Ureter (tissue), 1 donor: ENCODE measurements around the gene RIOX2. TPM values are rescaled to one million over a fixed set of nuclear protein-coding genes. Genes with fewer than 3 reads are reported as not detected.

Experiments used
- DNase-seq: peaks from one replicate; pipeline ENCODE4 v3.0.0-alpha.2; 2020; ENCODE audit warnings: low spot score
- total RNA-seq: library from RNA; stranded (reverse); gene quantifications from one replicate; pipeline ENCODE4 v1.2.4, GENCODE V29; 2023
- donor health status: DM: yes; HTN: yes; CAD: no.

The RIOX2 gene
- total RNA-seq, 1 donor from 2014 or later: 53.6 TPM

- DNase-seq: no peak
Observed at GRCh38 chr3:97954228-97954827, 17.9 kb downstream of the RIOX2 start.

GRCh38 chr3:97952872-97953271 is 19.4 kb downstream of the RIOX2 start:
- no peak for DNase-seq

GRCh38 chr3:97952280-97952679 is 20.0 kb downstream of the RIOX2 start:
- no peak for DNase-seq

DNA sequence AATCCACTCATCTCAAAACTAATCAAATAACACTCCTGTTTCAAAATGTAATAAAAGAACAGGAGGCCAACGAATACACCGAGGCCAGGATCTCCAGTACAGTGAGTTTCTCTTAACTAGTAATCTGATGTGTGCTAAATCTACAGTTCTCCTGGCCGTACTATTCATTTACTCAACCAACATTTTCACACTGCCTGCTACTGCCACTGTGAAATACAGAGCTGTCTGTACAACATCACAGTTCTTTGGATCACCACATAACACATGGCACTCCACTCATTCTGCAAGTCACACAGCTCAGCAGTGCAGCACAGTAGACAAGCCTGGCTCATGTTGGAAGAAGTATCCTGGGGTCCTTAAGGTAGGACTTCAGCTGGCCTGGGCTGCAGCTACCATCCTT is 21.9 kb downstream of the RIOX2 start:
- DNase-seq: no peak

GRCh38 chr3:97949743-97950142 is 22.5 kb downstream of the RIOX2 start:
- no peak for DNase-seq

DNA sequence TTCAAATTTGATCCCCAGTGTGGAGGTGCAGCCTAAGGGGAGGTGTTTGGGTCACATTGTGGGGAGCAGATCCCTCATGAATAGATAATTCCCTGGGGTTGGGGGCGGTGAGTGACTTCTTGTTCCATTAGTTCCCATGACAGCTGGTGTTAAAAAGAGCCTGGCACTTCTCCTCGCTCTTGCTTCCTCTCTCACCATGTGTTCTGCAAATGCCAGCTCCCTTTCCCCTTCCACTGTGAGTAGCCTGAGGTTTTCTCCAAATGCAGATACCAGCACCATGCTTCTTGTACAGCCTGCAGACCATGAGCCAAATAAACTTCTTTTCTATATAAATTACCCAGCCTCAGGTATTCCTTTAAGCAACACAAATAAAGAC is 23.1 kb downstream of the RIOX2 start:
- DNase-seq: no peak

GRCh38 chr3:97948351-97949109 is 23.7 kb downstream of the RIOX2 start:
- no peak for DNase-seq

DNA sequence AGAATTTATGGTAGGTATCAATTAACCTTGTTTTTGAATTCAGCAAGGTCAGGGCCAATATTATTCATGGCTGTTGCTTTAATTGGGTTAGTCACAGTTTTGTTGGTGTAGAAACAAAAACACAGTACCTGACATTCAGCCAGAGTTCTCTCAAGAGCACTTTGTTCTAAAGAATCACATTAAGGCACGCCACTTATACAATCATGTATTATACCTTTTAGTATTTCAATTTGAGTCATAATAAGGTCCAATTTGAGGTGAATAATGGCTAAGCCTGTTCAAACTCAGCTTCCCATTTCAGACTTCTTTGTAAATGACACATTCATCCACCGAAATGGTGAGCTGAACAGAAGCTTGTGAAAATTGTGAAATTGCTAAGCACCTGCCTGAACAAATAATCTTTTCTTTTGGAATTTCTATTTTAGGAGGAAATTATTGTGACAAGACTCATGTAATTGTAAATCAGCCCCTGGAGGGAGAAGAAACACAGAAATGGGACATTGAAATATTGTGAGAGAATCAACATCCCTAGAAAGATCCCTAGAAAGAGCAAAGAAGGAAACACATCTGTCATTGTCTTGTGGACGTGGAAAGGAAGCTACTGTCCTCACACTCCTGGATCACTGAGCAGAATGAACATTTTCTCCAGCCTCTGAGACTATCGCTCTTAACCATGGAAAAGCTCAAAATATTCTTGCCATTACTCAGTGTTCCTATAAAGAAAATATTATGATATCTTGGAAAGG is 29.3 kb downstream of the RIOX2 start:
- DNase-seq: no peak

DNA sequence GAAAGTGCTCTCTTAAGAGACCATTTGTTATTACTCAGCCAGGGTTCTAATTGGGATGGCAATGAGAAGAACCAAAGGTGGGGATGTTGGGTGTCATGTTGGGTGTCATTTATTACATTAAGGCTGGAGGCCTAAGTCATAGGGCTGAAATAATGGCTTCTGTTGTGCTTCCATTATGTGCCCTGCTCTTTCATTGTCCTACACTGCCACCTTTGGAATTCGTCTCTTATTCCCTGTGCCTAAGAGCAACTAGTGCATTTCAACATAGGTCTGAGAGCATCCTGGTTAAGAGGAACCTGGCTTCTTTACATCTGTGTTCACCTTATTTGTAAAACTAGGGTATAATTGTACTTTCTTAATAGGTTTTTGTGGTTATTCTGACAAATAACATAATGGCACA is 32.2 kb downstream of the RIOX2 start:
- no peak for DNase-seq

DNA sequence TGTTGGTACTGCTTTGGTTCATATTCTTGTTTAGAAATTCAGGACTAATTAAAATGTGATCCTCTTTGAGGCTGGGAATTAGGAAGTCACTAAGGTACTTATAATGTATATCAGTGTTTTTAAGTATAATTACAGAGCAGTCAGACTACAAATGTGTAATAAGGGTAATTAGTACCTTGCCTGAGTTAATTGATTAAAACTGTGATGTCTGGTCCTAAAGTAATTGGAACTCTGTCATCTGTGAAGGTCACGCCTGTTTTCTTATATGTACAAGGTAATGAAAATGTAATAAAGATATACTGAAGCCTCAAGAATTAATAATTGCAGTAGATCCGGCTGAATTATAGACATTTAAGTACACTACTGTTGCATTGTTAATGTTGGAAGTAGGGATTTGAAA is 32.8 kb downstream of the RIOX2 start:
- DNase-seq: no peak

GRCh38 chr3:97938444-97938843 is 33.8 kb downstream of the RIOX2 start:
- no peak for DNase-seq

- DNase-seq: no peak
Observed at GRCh38 chr3:97937205-97937604, 35.0 kb downstream of the RIOX2 start.

GRCh38 chr3:97935842-97936241 is 36.4 kb downstream of the RIOX2 start:
- no peak for DNase-seq

DNA sequence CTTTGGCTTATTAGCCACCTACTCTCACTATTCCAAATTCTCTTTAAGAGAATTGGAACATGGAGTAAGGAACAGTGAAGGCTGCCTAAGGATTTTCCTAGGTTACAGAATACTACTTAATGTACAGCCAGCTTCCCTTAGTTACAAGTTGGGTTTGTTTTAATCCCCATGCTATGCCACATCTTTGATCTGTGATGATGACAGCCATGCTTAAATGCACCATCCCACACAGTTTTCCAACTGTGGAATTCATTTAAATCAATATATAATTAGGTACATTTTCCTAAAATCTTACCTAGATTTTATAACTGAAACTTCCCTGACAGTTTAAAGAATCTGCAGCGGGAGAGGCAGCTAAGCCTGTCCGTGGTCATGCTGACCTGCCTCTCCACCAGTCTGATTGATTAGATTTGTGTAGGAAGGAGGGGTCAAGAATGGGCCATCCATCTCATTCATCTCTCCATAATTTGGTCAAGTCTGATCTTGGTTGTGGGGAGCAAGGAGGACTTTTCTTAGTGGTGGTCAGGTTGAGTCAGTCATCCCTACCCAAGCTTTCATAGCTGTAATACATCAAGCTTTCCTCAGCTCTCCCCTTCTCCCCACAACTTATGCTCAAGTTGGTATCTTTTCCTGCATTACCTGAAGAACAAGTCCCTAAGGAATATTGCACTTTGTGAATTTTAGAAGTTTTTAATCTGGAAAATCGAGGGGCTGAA is 37.1 kb downstream of the RIOX2 start:
- DNase-seq: no peak

DNA sequence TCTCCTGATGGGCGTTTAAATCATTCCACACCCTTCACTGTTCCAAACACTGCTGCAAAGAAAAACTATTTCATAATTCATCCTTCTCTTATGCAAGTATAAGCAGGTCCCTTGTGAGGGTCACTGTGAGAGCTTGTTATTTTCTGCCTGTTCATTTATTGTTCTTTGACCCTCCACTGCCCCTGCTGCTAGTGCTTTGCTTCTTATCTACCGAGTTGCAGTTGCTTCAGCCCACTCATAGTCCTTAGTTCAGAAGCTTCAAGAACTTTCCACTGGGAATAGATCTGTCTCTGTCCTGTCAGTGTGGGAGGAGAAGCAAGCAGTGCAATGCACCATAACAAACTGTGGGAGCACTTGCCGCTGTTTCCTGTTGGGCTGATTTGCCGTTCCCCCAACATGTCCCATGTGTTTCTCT is 39.8 kb downstream of the RIOX2 start:
- DNase-seq: no peak

- DNase-seq: no peak
Observed at GRCh38 chr3:97931218-97931617, 41.0 kb downstream of the RIOX2 start.

DNA sequence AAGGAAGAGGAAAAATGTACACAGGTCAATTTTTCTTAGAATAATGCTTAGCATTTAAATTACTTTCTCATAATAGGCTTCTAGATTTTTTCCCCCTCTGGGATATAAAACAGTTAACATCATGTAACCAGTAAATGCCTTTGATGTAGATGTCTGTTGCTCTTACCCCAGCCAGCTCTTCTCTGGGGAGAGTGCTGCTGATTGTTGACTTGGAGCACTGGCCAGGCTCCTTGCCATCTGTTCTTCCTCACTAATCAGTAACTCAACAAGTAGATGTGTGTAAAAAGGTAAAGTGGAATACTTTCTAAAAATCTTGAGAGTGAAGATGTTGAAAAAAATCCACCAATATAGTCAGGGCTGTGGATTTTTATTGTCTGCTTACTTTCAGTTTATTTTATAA is 42.2 kb downstream of the RIOX2 start:
- no peak for DNase-seq

DNA sequence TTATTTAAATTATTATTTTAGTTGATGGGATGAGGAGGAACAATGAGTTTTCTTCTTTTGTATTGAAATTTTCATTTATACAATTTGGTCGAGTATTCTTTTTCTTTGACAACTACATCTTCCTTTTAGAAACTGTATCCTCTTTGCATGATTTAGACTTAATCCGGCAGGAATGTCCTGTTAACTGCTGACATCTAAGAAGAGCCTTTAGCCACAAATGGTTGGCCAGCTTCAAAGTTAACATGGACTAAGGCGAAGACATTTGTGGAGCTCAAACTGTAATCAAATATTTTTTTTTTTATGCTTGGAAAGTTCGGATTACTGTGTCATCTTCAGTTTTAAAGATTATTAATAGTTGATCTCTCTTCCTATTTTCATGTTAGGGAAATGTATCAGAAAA is 43.2 kb downstream of the RIOX2 start:
- DNase-seq: no peak

DNA sequence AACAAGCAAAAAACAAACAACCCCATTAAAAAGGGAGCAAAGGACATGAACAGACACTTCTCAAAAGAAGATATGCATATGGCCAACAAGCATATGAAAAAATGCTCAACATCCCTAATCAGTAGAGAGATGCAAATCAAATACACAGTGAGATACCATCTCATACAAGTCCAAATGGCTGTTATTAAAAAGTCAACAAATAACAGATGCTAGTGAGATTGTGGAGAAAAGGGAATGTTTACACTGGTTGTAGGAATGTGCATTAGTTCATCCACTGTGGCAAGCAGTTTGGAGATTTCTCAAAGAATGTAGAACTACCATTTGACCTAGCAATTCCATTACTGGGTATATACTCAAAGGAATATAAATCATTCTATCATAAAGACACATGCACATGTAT is 44.5 kb downstream of the RIOX2 start:
- no peak for DNase-seq

GRCh38 chr3:97917813-97918536 is 54.3 kb downstream of the RIOX2 start:
- DNase-seq: no peak

DNA sequence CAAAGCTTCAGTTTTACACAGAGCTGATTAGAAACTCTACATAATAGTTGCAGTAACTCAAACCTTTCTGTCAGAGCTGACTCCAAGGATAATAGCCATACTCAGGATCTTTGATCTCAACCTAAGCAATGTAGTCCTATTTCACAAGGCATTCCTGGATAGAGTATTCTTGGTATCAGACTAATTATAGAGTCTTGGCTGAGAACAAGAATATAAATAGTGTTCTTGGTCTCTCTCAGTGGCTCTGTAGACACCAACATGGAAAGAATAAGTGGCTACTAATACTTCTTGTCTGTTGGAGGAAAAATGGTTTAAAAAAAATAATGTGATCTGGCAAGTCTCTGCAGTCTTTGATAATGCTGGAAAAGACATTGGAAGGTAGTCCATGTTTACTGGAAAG is 55.7 kb downstream of the RIOX2 start:
- no peak for DNase-seq

DNA sequence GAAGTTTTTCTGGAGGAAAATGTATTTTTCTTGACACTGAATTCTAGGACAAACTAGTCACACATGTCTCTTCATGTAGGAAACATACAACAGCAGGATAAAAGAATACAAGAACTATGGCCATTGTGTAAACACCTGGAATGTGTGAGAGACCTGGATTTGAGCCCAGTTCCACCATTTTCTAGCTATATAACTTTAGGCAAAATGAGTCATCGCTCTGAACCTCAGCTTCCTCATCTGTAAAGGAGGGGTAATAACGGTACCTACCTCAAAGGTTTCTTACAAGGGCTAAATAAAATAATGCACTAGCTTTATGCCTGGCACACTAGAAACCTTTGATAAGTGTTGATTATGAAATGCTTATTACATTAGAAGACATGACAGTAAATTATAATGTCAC is 57.8 kb downstream of the RIOX2 start:
- no peak for DNase-seq
